GM12865 (cell line): ENCODE measurements around the gene SELENOI.

Experiments
- DNase-seq: peaks from one replicate; pipeline ENCODE4 v3.0.0; 2010; ENCODE audit warnings: low read depth
- H3K4me3 ChIP-seq: 2 replicates; pipeline ENCODE4 v1.5.1; 2011; ENCODE audit warnings: mild to moderate bottlenecking, low read depth, low read length, control low read depth
- CTCF ChIP-seq: IDR thresholded peaks from 2 replicates; pipeline ENCODE4 v1.5.1; 2011; ENCODE audit warnings: low read length, control low read depth, low read depth, inconsistent platforms; ENCODE audit not compliant: insufficient read depth; ENCODE audit errors: missing control alignments

Gene SELENOI

GRCh38 chr2:26435106-26435505, 89.2 kb downstream of the SELENOI start:
- H3K4me3 ChIP-seq = no peak overlapping the region
- DNase-seq = no peak
- no peak for TF ChIP-seq CTCF

- no peak for TF ChIP-seq CTCF
- no peak overlapping the region for H3K4me3 ChIP-seq
- no peak for DNase-seq
Observed at GRCh38 chr2:26438526-26438925, 92.6 kb downstream of the SELENOI start.

DNA sequence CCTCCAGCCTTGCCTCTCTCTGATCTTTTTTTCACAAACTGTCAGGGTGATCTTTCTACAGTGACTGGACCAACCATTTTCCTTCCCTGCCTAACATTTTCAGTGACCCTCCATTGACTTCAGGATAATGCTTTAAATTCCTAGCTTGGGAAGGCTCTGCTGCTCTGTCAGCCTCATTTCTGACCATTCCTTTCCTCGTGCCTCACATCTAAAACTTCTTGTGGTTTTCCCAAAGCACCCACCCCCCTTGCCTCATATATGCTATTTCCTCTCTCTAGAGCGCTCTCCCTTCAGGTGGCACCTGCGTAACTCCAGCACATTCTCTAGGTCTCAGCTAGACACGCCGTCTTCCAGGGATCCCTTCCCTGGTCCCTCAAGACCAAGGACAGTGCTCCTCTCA, 93.0 kb downstream of the SELENOI start:
- TF ChIP-seq CTCF = no peak
- H3K4me3 ChIP-seq = no peak overlapping the region
- no peak for DNase-seq

- DNase-seq = no peak
- no peak overlapping the region for H3K4me3 ChIP-seq
- TF ChIP-seq CTCF = no peak
Observed at GRCh38 chr2:26442301-26442700, 96.4 kb downstream of the SELENOI start.

- no peak overlapping the region for H3K4me3 ChIP-seq
- no peak for TF ChIP-seq CTCF
- DNase-seq = no peak
Observed at GRCh38 chr2:26442707-26443106, 96.8 kb downstream of the SELENOI start.

GRCh38 chr2:26444236-26444635, 98.3 kb downstream of the SELENOI start:
- no peak for DNase-seq
- no peak for TF ChIP-seq CTCF
- H3K4me3 ChIP-seq = no peak overlapping the region
